Measurements from ENCODE around the gene UTS2R. TPM values are rescaled to one million over a fixed set of nuclear protein-coding genes. Genes with fewer than 3 reads are reported as not detected.

Gene UTS2R
- polyA plus RNA-seq, 1 experiment, result not detected

DNA sequence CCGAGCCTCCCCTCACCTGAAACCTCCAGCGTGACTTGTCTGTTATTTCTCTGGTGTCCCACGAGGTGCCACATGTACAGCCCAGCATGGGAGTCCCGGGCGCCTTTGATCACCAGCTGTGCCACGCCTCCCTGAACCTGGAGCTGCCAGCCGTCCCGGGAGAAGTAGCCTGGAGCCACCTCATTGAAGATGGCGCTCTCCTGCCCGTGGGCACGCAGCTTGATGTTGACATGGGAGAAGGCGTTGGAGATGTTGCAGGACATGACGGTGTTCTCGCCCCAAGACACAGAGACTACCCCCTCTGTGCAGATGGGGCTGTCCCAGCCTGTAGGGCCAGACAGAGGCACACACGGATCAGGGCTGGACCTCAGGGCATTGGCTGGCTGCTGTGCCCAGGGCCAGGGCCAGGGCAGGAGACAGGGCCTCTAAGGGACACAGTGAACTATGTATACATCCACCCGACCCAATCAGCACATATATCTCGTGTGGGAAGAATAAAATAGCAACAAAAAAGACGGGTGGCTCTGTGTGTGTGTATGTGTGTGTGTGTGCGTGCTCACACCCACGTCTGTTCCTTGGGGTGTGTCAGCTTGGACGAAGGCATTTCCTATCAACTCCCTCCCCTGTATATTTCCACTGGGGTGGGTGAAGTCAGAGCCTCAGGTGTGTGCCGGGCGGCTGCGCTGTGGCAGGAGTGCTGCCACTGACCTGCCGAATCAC, 46.8 kb upstream of the UTS2R start:
- no peak for DNase-seq (ENCODE audit: low read depth)
- ChIA-PET POLR2A (no interaction called here), CTCF (interaction anchor here (2.5 kb wide), 1 partner anchor 24 kb away, joined by 7 read pairs; no protein-coding TSS in a partner anchor)
- H3K27me3 ChIP-seq (ENCODE audit: control insufficient read depth, insufficient read depth, low read length), result no peaks in the 10 kb centered on the region
- no peak overlapping the region for H3K4me3 ChIP-seq (ENCODE audit: low read depth, low read length)
- H3K36me3 ChIP-seq (ENCODE audit: control insufficient read depth, insufficient read depth, low read length), result no peaks in the 10 kb centered on the region
- TF ChIP-seq, protein P1, sequence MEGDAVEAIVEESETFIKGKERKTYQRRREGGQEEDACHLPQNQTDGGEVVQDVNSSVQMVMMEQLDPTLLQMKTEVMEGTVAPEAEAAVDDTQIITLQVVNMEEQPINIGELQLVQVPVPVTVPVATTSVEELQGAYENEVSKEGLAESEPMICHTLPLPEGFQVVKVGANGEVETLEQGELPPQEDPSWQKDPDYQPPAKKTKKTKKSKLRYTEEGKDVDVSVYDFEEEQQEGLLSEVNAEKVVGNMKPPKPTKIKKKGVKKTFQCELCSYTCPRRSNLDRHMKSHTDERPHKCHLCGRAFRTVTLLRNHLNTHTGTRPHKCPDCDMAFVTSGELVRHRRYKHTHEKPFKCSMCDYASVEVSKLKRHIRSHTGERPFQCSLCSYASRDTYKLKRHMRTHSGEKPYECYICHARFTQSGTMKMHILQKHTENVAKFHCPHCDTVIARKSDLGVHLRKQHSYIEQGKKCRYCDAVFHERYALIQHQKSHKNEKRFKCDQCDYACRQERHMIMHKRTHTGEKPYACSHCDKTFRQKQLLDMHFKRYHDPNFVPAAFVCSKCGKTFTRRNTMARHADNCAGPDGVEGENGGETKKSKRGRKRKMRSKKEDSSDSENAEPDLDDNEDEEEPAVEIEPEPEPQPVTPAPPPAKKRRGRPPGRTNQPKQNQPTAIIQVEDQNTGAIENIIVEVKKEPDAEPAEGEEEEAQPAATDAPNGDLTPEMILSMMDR (IDR thresholded peaks at IDR 0.05; ENCODE audit: insufficient read depth, low read depth, low read length), result no peak

DNA sequence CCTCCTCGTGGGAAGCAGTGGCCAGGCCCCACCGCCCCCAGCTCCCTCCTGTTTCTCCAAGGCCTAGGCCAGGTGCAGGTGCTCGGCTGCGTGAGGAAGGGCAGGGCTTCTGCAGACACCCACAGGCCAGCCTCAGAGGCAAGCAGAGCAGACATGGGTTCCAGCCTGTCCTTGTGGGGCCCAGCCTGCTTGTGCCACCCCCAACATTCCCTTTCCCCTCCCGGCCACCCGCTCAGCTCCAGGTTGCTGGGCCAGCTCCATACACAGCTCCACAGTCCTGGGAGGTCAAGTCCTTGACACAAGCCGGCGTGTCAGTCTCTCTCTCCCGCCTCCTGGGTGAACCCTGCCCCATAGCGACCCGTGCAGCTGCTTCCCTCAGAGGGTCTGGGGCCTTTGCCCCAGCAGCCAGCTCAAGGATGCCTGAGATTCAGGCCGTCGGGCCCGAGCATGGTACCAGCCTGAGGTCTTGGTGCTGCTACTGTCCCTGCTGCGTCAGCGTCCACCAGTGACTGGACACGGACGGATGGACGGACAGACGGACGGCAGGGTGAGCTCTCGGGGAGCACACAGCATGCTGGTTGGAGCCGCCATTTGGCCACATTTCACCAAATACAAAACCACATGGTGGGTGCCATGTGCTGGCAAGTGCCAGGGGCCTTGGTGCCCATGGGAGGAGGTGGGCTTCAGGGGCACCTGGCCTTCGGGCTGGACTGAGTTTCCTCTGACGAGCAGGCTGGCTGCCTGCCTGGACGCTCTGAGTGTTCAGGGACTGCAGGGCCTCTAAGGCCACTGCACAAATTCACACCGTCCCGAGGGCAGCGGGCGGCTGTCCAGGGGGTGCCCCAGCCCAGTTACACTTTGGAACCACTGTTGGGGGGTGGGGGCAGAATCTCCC, 46.0 kb upstream of the UTS2R start:
- no peak for DNase-seq (ENCODE audit: low read depth)
- Histone ChIP-seq H3K27me3 (ENCODE audit: control insufficient read depth, insufficient read depth, low read length) (no peaks in the 10 kb centered on the region), H3K4me3 (ENCODE audit: low read depth, low read length) (no peak overlapping the region), H3K36me3 (ENCODE audit: control insufficient read depth, insufficient read depth, low read length) (no peaks in the 10 kb centered on the region)
- TF ChIP-seq, protein P1 (IDR thresholded peaks at IDR 0.05; ENCODE audit: insufficient read depth, low read depth, low read length), result no peak
- CTCF ChIA-PET, result interaction anchor here (2.5 kb wide), 1 partner anchor 25 kb away, joined by 7 read pairs; no protein-coding TSS in a partner anchor
- POLR2A ChIA-PET, result no interaction called here

DNA sequence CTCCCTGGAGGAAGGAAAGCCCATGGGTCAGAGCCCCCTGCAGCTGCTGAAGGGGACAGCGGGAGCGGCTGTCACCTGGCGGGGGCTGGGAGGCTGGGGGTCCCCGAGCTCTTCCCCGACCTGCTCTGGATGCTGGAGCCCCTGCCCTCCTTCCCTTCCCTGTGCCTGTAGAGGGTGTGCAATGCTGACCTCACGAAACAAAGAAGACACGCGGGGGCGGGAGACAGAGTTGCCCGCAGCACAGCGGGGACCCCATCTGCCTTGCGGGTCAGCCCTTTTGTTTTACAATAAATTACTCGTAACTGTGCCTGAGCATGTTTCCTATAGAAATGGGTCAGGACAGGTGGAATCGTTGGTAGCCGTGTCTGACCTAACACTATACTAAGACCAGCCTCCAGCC, 44.3 kb upstream of the UTS2R start:
- POLR2A ChIA-PET, result no interaction called here
- Histone ChIP-seq H3K27me3 (ENCODE audit: control insufficient read depth, insufficient read depth, low read length) (0 out of 2 replicates have a peak, but pooled peaks cover 1% of the 10 kb centered on the region), H3K4me3 (ENCODE audit: low read depth, low read length) (no peak overlapping the region), H3K36me3 (ENCODE audit: control insufficient read depth, insufficient read depth, low read length) (no peaks in the 10 kb centered on the region; the same call in 1 of the 2 replicates)
- CTCF ChIA-PET, result no interaction called here
- TF ChIP-seq, protein P1 (IDR thresholded peaks at IDR 0.05; ENCODE audit: insufficient read depth, low read depth, low read length), result no peak
- DNase-seq (ENCODE audit: low read depth), result no peak

DNA sequence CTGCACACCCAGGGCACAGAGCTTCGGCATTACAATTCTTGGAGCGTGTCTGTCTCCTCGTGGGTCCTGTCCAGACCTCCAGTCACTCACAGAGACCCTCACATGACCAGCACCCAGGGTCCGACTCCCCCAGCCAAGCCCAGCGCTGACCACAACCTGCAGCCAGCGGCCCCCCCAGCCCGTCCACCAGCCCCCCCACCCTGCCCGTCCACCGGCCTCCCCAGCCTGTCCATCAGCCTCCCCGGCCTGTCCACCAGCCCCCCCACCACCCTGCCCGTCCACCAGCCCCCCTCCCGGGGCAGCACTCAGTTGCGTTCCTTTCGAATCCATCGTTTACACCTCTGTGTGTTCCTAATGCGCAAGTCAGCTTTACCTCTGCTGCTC, 43.8 kb upstream of the UTS2R start:
- ChIA-PET POLR2A (no interaction called here), CTCF (no interaction called here)
- no peak for DNase-seq (ENCODE audit: low read depth)
- 0 out of 2 replicates have a peak, but pooled peaks cover 1% of the 10 kb centered on the region for H3K27me3 ChIP-seq (ENCODE audit: control insufficient read depth, insufficient read depth, low read length)
- H3K36me3 ChIP-seq (ENCODE audit: control insufficient read depth, insufficient read depth, low read length), result no peaks in the 10 kb centered on the region; the same call in 1 of the 2 replicates
- TF ChIP-seq, protein P1 (IDR thresholded peaks at IDR 0.05; ENCODE audit: insufficient read depth, low read depth, low read length), result no peak
- H3K4me3 ChIP-seq (ENCODE audit: low read depth, low read length), result no peak overlapping the region

All from BJ (cell line).